H1 (cell line): ENCODE measurements around the gene EXD2. TPM values are rescaled to one million over a fixed set of nuclear protein-coding genes. Genes with fewer than 3 reads are reported as not detected.

Source experiments
- CHD7 ChIP-seq: fragments of 300-600 bp; sonication (generic); IDR thresholded peaks from 2 replicates; pipeline ENCODE4 v1.7.1; 2012; ENCODE audit warnings: low read length, moderate library complexity, mild to moderate bottlenecking, inconsistent platforms; ENCODE audit not compliant: insufficient replicate concordance
- polyA plus RNA-seq, 7 experiments: library from polyadenylated mRNA; depleted of rRNA in 3 of 7; stranded (reverse) in 5 of 7; unstranded in 2 of 7; fragments of >200 nt in 5 of 7; fragments of 200-250 nt in 2 of 7; gene quantifications; 1 replicate in 5 of 7; 2 replicates in 1 of 7; 4 replicates in 1 of 7; pipeline versions ENCODE4 v1.2.1 to v1.2.3, GENCODE V29; 2011 to 2013; ENCODE audit warnings: missing spikeins in 2 of 7, mixed read lengths in 2 of 7
- total RNA-seq: library from RNA; stranded (reverse); fragmentation: NEBNext Ultra II Directional; extraction: Animal tissue kit (Norgen Biotek cat#: 25700); gene quantifications from 2 replicates; pipeline ENCODE4 v1.2.1, GENCODE V29; 2021

The EXD2 gene
- total and polyA plus RNA-seq, 2 of the 8 experiments (the other 6 are each of a cell fraction or from before 2014, with no cell fraction given) = 11.9 to 25.9 TPM

DNA sequence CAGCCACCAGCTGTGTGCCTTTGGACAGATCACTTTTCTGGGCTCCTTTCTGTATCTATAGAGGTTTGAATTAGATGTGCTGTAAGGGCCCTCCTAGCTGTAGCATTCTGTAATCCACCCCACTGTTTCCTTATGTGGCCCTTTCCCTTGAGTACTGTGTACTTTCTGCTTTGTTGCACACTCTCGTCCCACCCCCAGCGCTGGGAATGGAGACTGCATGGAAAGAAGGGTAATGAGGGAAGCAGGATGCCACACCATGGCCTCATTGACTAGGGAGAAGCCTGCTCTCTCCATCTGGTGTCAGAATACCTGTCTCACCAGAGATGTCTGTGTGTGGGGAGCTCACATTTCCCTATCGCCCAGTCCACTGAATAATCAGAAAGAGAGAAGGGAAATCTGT is 55.0 kb downstream of the EXD2 start (continued):
- TF ChIP-seq CHD7 = no peak
